ENCODE data around the gene HMGN3. TPM values are rescaled to one million over a fixed set of nuclear protein-coding genes. Genes with fewer than 3 reads are reported as not detected.

The HMGN3 gene
- polyA plus RNA-seq, 1 donor (not counting 4 experiments of a cell fraction or from before 2014, with no cell fraction given): 78.6 TPM

DNA sequence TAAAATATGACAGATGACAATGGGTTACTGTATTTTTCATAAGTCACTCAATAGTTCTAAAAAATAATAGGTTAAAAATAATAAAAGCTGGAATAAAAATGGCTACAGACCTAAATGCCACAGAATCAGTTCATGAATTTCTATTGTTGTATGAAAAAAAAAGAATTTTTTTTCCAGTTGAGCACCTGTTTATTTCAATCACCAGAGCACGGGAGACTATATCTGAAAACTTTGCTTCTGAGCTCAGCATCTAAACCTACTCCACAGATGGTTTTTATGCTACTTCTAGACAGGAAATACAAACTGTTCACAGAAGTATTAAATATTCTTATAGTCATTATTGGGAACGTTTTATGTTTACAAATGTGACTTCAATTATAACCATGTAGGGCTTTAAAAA is 50.4 kb downstream of the HMGN3 start:
- Histone ChIP-seq H3K9me3 (ENCODE audit: control insufficient read depth, low read depth, low read length) (no peaks in the 10 kb centered on the region), H3K4me2 (ENCODE audit: control insufficient read depth, extremely low read depth, insufficient read depth, low read depth, low read length) (no peak overlapping the region), H3K79me2 (ENCODE audit: control insufficient read depth, insufficient read depth, low read length) (no peaks in the 10 kb centered on the region), H2AFZ (ENCODE audit: control insufficient read depth, low read length) (no peak overlapping the region), H4K20me1 (ENCODE audit: control insufficient read depth, extremely low read depth, insufficient read depth, low read length) (no peaks in the 10 kb centered on the region), H3K4me3 (ENCODE audit: control insufficient read depth in 2 of 3, extremely low read depth in 1 of 3, insufficient read depth in 2 of 3, low read depth in 1 of 3, low read length in 3 of 3) (no peak overlapping the region), H3K36me3 (ENCODE audit: control insufficient read depth in 2 of 2, extremely low read depth in 1 of 2, insufficient read depth in 2 of 2, low read length in 2 of 2) (no peaks in the 10 kb centered on the region), H3K27ac (ENCODE audit: control insufficient read depth, insufficient read depth, low read length) (no peak overlapping the region), H3K9ac (ENCODE audit: control insufficient read depth, extremely low read depth, insufficient read depth, low read length) (no peak overlapping the region), H3K9me1 (ENCODE audit: control insufficient read depth, extremely low read depth, insufficient read depth, low read length) (no peaks in the 10 kb centered on the region), H3K4me1 (ENCODE audit: control insufficient read depth, extremely low read depth, insufficient read depth, low read length) (no peaks in the 10 kb centered on the region), H3K27me3 (ENCODE audit: control insufficient read depth, extremely low read depth, insufficient read depth, low read length) (no peaks in the 10 kb centered on the region)
- FAIRE-seq (no peak), DNase-seq (ENCODE audit: low read depth, low spot score) (no peak)
- dilution Hi-C loops (cut with MboI; ENCODE audit: extremely low pct_ligation_motif_present, low sequenced_read_pairs): no loop called here
- TF ChIP-seq EZH2 (IDR thresholded peaks at IDR 0.05; ENCODE audit: low read length): no peak
- TF ChIP-seq, protein P1, sequence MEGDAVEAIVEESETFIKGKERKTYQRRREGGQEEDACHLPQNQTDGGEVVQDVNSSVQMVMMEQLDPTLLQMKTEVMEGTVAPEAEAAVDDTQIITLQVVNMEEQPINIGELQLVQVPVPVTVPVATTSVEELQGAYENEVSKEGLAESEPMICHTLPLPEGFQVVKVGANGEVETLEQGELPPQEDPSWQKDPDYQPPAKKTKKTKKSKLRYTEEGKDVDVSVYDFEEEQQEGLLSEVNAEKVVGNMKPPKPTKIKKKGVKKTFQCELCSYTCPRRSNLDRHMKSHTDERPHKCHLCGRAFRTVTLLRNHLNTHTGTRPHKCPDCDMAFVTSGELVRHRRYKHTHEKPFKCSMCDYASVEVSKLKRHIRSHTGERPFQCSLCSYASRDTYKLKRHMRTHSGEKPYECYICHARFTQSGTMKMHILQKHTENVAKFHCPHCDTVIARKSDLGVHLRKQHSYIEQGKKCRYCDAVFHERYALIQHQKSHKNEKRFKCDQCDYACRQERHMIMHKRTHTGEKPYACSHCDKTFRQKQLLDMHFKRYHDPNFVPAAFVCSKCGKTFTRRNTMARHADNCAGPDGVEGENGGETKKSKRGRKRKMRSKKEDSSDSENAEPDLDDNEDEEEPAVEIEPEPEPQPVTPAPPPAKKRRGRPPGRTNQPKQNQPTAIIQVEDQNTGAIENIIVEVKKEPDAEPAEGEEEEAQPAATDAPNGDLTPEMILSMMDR (optimal IDR thresholded peaks at IDR 0.05 in 1 of 3, IDR thresholded peaks at IDR 0.05 in 1 of 3, conservative IDR thresholded peaks at IDR 0.05 in 1 of 3; ENCODE audit: extremely low read depth in 1 of 3, insufficient read depth in 2 of 3, low read length in 3 of 3): no peak

DNA sequence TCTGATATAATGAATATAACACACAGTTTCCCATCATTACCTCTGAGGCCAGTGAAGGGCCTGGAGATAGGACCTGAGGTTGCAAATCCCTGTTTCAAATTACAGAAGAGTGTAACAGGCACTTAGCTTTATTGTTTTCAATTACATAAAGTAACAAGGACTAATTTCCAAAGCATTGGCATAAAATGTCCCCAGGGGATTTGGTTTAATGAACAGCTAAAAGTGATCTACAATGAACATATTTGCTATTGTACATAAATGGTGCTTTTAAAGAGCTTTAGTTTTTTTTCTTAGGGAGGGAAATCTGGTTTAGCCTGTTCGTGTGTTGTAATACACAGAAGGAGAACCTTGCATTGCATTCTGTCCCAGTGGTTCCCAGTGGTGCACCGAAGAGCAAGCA is 54.4 kb downstream of the HMGN3 start:
- dilution Hi-C loops (cut with MboI; ENCODE audit: extremely low pct_ligation_motif_present, low sequenced_read_pairs): no loop called here
- no peaks in the 10 kb centered on the region for H3K9me1 ChIP-seq (ENCODE audit: control insufficient read depth, extremely low read depth, insufficient read depth, low read length)
- H2AFZ ChIP-seq (ENCODE audit: control insufficient read depth, low read length): no peak overlapping the region
- H4K20me1 ChIP-seq (ENCODE audit: control insufficient read depth, extremely low read depth, insufficient read depth, low read length): no peaks in the 10 kb centered on the region
- TF ChIP-seq EZH2 (IDR thresholded peaks at IDR 0.05; ENCODE audit: low read length): no peak
- TF ChIP-seq, protein P1 (optimal IDR thresholded peaks at IDR 0.05 in 1 of 3, IDR thresholded peaks at IDR 0.05 in 1 of 3, conservative IDR thresholded peaks at IDR 0.05 in 1 of 3; ENCODE audit: extremely low read depth in 1 of 3, insufficient read depth in 2 of 3, low read length in 3 of 3): no peak
- H3K27me3 ChIP-seq (ENCODE audit: control insufficient read depth, extremely low read depth, insufficient read depth, low read length): no peaks in the 10 kb centered on the region
- no peaks in the 10 kb centered on the region for H3K79me2 ChIP-seq (ENCODE audit: control insufficient read depth, insufficient read depth, low read length)
- DNase-seq (ENCODE audit: low read depth, low spot score) (no peak), FAIRE-seq (no peak)
- no peaks in the 10 kb centered on the region for H3K4me1 ChIP-seq (ENCODE audit: control insufficient read depth, extremely low read depth, insufficient read depth, low read length)
- no peak overlapping the region for H3K4me3 ChIP-seq (ENCODE audit: control insufficient read depth in 2 of 3, extremely low read depth in 1 of 3, insufficient read depth in 2 of 3, low read depth in 1 of 3, low read length in 3 of 3)
- no peak overlapping the region for H3K27ac ChIP-seq (ENCODE audit: control insufficient read depth, insufficient read depth, low read length)
- no peak overlapping the region for H3K9ac ChIP-seq (ENCODE audit: control insufficient read depth, extremely low read depth, insufficient read depth, low read length)
- H3K4me2 ChIP-seq (ENCODE audit: control insufficient read depth, extremely low read depth, insufficient read depth, low read depth, low read length): no peak overlapping the region
- no peaks in the 10 kb centered on the region for H3K36me3 ChIP-seq (ENCODE audit: control insufficient read depth in 2 of 2, extremely low read depth in 1 of 2, insufficient read depth in 2 of 2, low read length in 2 of 2)
- H3K9me3 ChIP-seq (ENCODE audit: control insufficient read depth, low read depth, low read length): no peaks in the 10 kb centered on the region

Data from keratinocyte (primary cell).